Measurements from ENCODE around the gene GANAB.
"Not testable (repeated sequence)": the region's sequence is repeated elsewhere in the genome, so short reads cannot be mapped to it uniquely, and the experiment has no call there.

GANAB gene

GRCh38 chr11:62621027-62621566, 25.3 kb downstream of the GANAB start:
- no peak for DNase-seq

DNA sequence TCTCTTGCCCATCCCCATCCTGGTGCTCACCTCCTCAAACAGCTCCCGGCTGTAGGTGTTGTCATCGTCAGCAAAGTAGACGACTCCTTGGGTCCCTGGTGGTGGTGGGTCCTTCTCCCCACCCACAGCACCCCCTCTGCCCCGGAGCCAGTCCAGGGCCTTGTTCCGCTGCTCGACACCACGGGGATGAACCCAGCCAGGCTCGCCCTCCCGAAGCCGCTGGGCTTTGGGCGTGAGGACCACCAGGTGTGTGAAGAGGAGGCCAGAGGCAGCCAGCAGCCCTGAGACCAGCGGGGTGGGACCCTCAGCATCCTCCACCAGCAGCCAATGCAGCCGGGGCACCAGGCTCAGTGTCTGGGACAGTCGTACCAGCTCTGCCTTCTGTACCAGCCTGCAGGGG, 29.5 kb downstream of the GANAB start:
- DNase-seq = not testable (repeated sequence)

GRCh38 chr11:62615521-62615920, 30.9 kb downstream of the GANAB start:
- no peak for DNase-seq

GRCh38 chr11:62614275-62614674, 32.1 kb downstream of the GANAB start:
- no peak for DNase-seq

GRCh38 chr11:62613291-62613778, 33.1 kb downstream of the GANAB start:
- DNase-seq = no peak

- peak; percentile 95 for DNase-seq
These were observed 33.8 kb downstream of the GANAB start, which contains the start of the genes EML3 and ROM1 for GRCh38 chr11:62612366-62613290. TSS of gene EML3 (minus strand) at chr11:62612775. CDS start at chr11:62612457, 318 bp downstream. TSS of gene ROM1 (plus strand) at chr11:62613257. CDS start at chr11:62613282, 25 bp downstream.

GRCh38 chr11:62611705-62612365, 34.6 kb downstream of the GANAB start:
- no peak for DNase-seq

GRCh38 chr11:62610814-62611704, 35.4 kb downstream of the GANAB start:
- DNase-seq = no peak

DNA sequence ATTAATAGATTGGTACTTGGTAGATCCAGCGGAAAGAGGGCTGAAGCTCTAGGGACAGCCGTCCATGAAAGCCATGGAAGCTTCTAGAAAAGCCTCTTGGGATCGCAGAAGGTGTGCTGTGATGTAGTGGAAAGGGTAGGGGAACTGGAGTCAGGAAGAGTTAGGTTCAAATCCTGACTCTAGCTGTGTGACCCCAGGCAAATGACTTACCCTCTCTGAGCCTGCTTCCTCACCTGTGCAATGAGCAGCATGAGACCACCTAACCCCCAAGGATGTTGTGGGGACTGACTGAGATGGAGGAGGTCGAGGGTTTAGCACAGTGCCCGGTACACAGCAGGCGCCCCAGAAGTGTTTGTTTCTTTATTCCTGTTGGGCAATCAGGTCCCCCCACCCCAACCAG, 36.0 kb downstream of the GANAB start:
- DNase-seq = no peak

DNA sequence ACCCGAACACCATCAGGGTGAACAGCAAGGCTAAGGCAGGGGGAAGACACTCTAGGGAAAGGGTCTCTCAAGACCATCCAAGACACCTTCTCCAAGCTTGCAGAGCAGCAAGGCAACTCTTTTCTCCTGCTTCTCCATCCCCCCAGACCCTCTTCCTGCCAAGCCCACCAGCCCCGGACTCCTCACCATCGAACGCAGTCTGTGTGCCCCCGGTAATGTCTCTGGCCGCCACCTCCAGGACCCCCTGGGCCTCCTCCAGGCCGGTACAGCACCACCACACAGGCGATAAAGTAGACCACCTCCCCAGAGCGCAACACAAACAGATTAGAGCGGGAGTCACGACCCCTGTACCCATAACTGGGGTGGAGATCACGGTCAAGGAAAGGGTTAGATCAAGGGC, 37.6 kb downstream of the GANAB start:
- no peak for DNase-seq

GRCh38 chr11:62607714-62608113, 38.7 kb downstream of the GANAB start:
- DNase-seq = no peak

- DNase-seq = no peak
These were observed 40.5 kb downstream of the GANAB start for GRCh38 chr11:62605902-62606301.

DNA sequence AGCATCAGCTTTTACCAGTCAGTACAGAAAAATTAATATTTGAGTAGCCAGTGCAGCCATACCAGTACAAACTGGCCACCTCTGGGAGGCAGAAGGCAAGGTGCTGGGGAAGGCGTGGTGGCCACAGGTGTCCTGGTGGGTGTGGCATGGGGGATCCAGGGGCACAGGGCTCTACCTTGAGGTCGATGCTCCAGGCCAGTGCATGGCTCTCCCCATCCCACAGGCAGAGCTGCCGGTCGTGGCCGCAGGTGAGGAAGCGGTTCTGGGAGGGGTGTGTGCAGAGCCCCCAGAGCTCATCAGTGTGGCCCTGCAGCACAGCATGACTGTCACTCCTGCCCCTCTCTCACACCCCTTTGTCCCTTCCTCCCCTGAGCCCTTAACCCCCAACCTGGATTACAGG, 40.9 kb downstream of the GANAB start:
- no peak for DNase-seq

- no peak for DNase-seq
These were observed 41.8 kb downstream of the GANAB start for GRCh38 chr11:62604460-62605120.

- no peak for DNase-seq
These were observed 42.6 kb downstream of the GANAB start for GRCh38 chr11:62603776-62604299.

- DNase-seq = no peak
These were observed 43.4 kb downstream of the GANAB start for GRCh38 chr11:62603072-62603408.

GRCh38 chr11:62602141-62603071, 44.0 kb downstream of the GANAB start:
- DNase-seq = no peak

DNA sequence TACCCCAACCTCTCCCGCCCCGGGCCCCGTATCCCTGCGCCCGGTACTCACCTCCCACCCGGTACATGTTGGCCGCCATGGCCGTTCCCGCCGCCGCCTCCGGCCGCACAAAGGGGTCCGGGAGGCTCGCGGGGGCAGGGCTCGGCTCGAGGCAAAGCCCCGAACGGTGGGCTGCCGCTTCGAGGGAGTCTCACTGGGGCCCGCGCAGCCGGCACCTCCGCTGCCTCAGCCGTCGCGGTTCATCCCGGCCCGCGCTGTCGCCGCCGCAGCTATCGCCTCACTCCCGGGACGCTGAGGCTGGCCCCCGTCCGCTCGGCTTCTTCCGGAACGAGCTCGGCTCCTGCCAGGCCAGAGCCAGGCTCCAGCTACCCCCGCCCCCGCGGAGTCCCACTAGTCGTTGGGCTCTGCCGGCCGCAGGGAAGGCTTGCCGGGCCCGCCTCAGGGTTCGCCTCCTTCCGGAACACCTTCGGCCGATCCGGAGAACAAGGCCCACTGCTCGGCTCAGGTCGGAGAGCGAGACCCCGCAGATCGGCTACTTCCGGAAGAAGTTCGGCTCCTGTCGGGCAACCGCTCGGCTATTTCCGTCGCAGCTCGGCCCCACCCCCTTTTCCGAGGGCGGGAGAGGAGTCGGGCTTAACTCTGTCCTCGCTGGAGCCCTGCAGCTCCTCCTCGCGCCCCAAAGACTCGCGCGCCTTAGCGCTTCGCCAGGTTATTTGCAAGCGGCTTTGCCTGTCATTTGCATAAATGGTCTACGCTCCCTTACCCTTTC, 44.9 kb downstream of the GANAB start, which contains the start of gene MTA2:
Gene MTA2, minus strand, starts transcription at position 494 of the 769 bp plus-strand sequence. Its CDS starts 415 bp downstream, at position 79.
- DNase-seq = peak; percentile 100

GRCh38 chr11:62601122-62601371, 45.4 kb downstream of the GANAB start:
- DNase-seq = peak; percentile 54

All from CD4-positive, alpha-beta T cell treated with Interleukin-10 for 1 hour (primary cell).